ENCODE results near the gene CTNNA2. TPM values are rescaled to one million over a fixed set of nuclear protein-coding genes. Genes with fewer than 3 reads are reported as not detected.

Gene CTNNA2
- total and polyA plus RNA-seq, 9 of the 15 experiments (the other 6 are each of a cell fraction or from before 2014, with no cell fraction given): 0.03 to 0.40 (median 0.15) TPM

GRCh38 chr2:80527119-80527518, 1014.3 kb downstream of the CTNNA2 start (continued):
- TF ChIP-seq ZBTB33 (CRISPR knock-in tag; IDR thresholded peaks at IDR 0.05) (no peak), NFATC3 (IDR thresholded peaks at IDR 0.05) (no peak), TEAD1 (CRISPR knock-in tag; IDR thresholded peaks at IDR 0.05) (no peak), ZNF592 (IDR thresholded peaks at IDR 0.05) (no peak), HOXB6 (CRISPR knock-in tag; IDR thresholded peaks at IDR 0.05; ENCODE audit: borderline replicate concordance) (no peak), C11orf30 (IDR thresholded peaks at IDR 0.05; ENCODE audit: low read depth) (no peak)

Data from K562 (cell line).